GM13976 (cell line): Measurements from ENCODE around the gene DPM3.

Experiments used
- DNase-seq: peaks from one replicate; pipeline ENCODE4 v3.0.0; 2012; ENCODE audit warnings: low spot score
- CTCF ChIP-seq: IDR thresholded peaks from 2 replicates; pipeline ENCODE4 v1.5.1; 2012; ENCODE audit warnings: borderline replicate concordance, mild to moderate bottlenecking; ENCODE audit not compliant: insufficient read depth; ENCODE audit errors: extremely low read depth, missing control alignments, control extremely low read depth
- in situ Hi-C: fragments of 300-500 bp; cut with MboI; formaldehyde crosslinking; loops from one replicate; pipeline ENCODE4 v1.12.0; 2022; ENCODE audit warnings: low sequenced_read_pairs, mixed read lengths, inconsistent platforms; ENCODE audit not compliant: unreplicated experiment

The DPM3 gene

GRCh38 chr1:155179112-155180031 is 39.0 kb upstream of the DPM3 start:
- in situ Hi-C loops, result no loop called here
- no peak for DNase-seq
- TF ChIP-seq CTCF, result no peak

DNA sequence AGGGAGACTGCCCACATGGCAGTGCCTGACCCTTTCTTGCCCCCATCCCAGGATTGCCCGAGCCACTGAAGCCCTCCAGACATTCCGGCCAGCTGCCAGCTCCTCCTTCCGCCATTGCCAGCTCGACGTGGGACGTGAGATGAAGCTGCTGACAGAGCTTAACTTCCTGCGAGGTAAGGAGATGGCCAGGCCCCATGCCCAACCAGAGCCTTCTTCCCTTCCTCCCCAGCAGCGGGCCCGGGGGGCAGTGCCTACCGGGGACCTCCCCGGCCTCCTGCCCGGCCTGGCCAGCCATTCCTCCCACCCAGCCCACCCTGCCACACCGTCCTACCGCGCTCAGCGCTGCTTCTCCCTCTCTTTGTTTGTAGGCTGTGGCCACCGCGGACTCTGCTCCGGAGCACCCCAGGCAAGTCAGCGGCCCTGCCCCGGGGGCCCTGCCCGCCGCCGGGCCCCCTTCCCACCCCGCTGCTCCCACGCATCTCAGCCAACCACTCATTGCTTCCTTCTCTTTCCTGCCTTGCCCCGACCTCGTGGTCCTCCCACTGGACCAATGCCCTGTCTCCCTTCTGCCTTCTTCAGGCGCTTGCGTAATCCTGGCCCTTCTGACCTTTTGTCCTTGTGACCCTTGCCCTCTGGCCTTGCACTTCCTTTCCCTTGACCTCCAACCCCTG is 38.2 kb upstream of the DPM3 start:
- TF ChIP-seq CTCF, result no peak
- no peak for DNase-seq
- in situ Hi-C loops, result no loop called here

DNA sequence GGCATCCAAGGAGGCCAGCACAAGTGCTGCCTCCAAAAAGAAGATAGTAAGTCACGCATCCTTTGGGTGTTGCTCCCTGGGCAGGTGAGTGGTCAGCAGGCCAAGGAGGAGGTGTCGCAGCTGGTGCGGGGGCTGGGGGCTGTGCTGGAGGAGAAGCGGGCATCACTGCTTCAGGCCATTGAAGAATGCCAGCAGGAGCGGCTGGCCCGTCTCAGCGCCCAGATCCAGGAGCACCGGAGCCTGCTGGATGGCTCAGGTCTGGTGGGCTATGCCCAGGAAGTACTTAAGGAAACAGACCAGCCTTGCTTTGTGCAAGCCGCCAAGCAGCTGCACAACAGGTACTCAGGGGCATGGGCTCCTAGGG is 37.6 kb upstream of the DPM3 start:
- no peak for TF ChIP-seq CTCF
- in situ Hi-C loops, result no loop called here

DNA sequence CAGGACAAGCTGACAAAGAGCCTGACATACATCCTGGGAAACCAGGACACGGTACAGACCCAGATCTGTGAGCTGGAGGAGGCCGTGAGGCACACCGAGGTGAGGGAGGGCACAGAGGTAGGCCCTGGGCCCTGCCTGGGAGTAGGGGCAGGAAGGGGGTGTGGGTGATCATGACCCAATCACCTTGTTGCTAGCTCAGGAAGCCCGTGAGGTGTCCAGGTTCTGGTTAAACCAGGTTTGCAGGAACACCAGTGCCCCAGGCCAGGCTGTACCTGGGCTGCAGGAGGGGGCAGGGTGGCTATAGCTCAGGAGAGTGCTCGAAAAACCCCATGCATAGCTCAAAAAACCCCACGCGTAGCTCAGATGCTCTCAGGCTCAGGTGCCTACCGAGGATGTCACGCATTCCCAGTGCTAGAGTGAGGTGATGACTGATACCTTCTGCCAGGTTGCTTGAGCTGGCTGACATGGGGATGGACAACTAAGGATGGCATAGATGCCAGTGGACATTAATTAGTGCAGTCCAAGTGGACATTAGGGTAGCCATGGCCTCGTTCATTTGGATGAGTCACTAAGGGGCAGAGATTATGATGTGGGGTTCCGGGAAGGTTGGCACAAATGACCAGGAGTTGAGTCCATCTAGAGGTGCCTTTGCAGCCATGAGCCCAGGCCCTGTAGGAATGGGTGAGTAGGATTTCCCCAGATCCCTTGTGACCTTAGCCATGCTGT is 37.0 kb upstream of the DPM3 start:
- TF ChIP-seq CTCF, result no peak

More for the DNA sequence above, 37.6 kb upstream of the DPM3 start:
- no peak for DNase-seq

GRCh38 chr1:155176544-155177071 is 36.3 kb upstream of the DPM3 start:
- in situ Hi-C loops, result no loop called here
- peak; percentile 75 for TF ChIP-seq CTCF
- peak; percentile 91 for DNase-seq

More for the DNA sequence above, 37.0 kb upstream of the DPM3 start:
- no peak for DNase-seq
- in situ Hi-C loops, result no loop called here

DNA sequence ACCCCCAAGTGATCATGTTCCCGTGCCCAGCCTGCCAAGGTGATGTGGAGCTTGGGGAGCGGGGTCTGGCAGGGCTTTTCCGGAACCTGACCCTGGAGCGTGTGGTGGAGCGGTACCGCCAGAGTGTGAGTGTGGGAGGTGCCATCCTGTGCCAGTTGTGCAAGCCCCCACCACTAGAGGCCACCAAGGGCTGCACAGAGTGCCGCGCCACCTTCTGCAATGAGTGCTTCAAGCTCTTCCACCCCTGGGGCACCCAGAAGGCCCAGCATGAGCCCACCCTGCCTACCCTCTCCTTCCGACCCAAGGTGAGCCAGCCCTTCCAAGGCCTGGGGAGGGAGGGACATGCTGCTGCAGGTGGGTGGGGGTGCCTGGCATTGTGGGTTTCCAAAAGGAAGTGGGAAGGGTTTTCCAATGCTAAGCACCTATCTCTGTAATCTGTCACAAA is 35.6 kb upstream of the DPM3 start:
- no peak for DNase-seq
- TF ChIP-seq CTCF, result no peak
- in situ Hi-C loops, result no loop called here
